ENCODE results near the gene WDR54. TPM values are rescaled to one million over a fixed set of nuclear protein-coding genes. Genes with fewer than 3 reads are reported as not detected.

Gene WDR54
- total and polyA plus RNA-seq, 10 of the 15 experiments (the other 5 are each of a cell fraction or from before 2014, with no cell fraction given) = 38.2 to 116 (median 89.1) TPM

DNA sequence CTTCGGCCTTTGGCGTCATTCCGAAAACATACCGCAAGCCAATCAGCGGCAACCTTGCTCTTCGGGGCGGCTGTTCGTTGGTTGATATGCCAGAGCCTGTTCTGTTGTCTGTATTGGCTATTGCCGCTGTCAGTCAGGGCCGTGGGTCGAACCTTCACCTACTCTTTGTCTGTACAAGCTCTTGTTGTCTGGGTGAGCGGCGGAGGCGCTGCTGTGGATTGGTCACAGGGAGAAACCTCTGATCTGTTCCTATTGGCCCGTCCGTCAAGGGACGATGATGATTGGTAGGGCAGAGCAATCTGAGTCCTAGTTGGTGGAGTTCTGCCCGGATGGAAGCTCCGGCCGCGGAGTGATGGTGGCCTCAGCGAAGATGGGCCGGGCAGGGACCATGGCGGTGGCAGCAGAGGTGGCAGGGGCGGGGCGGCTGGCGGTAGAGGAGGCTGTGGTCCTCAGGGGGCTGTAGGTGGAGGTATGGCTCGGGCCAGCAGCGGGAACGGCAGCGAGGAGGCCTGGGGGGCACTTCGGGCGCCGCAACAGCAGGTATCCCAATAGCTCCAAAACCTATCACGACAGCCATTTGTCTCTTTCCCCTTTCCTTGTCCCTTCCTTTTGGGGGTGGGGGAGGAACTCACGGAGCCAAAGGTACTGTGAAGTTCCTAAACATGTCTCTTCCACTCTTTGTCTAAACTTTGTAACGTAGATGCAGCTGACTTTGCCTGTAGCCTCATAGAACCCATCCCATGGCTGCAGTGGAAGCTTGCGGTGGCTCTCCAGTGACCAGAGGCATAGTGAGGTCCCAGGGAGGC, 36.8 kb downstream of the WDR54 start, which contains the start of gene WBP1 (continued):
- TF ChIP-seq FOS (IDR thresholded peaks at IDR 0.05; ENCODE audit: borderline replicate concordance, extremely low read depth, insufficient read length) = peak; percentile 78
- TF ChIP-seq SRF (IDR thresholded peaks at IDR 0.05; ENCODE audit: low read depth in 2 of 2, low read length in 2 of 2) = no peak
- TF ChIP-seq MXI1 (IDR thresholded peaks at IDR 0.05; ENCODE audit: low read depth, low read length) = no peak
- TF ChIP-seq, protein P1, sequence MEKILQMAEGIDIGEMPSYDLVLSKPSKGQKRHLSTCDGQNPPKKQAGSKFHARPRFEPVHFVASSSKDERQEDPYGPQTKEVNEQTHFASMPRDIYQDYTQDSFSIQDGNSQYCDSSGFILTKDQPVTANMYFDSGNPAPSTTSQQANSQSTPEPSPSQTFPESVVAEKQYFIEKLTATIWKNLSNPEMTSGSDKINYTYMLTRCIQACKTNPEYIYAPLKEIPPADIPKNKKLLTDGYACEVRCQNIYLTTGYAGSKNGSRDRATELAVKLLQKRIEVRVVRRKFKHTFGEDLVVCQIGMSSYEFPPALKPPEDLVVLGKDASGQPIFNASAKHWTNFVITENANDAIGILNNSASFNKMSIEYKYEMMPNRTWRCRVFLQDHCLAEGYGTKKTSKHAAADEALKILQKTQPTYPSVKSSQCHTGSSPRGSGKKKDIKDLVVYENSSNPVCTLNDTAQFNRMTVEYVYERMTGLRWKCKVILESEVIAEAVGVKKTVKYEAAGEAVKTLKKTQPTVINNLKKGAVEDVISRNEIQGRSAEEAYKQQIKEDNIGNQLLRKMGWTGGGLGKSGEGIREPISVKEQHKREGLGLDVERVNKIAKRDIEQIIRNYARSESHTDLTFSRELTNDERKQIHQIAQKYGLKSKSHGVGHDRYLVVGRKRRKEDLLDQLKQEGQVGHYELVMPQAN (conservative IDR thresholded peaks at IDR 0.05) = no peak
- TF ChIP-seq POU2F2 (IDR thresholded peaks at IDR 0.05; ENCODE audit: borderline replicate concordance, low read depth, low read length) = peak; percentile 59; the same call in 2 of the 3 replicates
- TF ChIP-seq SMC3 (IDR thresholded peaks at IDR 0.05; ENCODE audit: borderline replicate concordance, low read length) = no peak
- TF ChIP-seq PAX5 (IDR thresholded peaks at IDR 0.05; ENCODE audit: borderline replicate concordance, low read depth, low read length) = no peak
- peak; percentile 23; the same call in 1 of the 2 replicates for TF ChIP-seq ATF7 (IDR thresholded peaks at IDR 0.05; ENCODE audit: low read depth)
- 0 out of 2 replicates have a peak, but pooled peaks have one; percentile 8 for TF ChIP-seq MTA3 (IDR thresholded peaks at IDR 0.05; ENCODE audit: borderline replicate concordance, low read length)
- TF ChIP-seq, protein P2, sequence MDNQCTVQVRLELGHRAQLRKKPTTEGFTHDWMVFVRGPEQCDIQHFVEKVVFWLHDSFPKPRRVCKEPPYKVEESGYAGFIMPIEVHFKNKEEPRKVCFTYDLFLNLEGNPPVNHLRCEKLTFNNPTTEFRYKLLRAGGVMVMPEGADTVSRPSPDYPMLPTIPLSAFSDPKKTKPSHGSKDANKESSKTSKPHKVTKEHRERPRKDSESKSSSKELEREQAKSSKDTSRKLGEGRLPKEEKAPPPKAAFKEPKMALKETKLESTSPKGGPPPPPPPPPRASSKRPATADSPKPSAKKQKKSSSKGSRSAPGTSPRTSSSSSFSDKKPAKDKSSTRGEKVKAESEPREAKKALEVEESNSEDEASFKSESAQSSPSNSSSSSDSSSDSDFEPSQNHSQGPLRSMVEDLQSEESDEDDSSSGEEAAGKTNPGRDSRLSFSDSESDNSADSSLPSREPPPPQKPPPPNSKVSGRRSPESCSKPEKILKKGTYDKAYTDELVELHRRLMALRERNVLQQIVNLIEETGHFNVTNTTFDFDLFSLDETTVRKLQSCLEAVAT (IDR thresholded peaks at IDR 0.05) = no peak
- peak; percentile 56; the same call in 1 of the 2 replicates for TF ChIP-seq FOXM1 (IDR thresholded peaks at IDR 0.05; ENCODE audit: low read depth, low read length)
- TF ChIP-seq, protein P3, sequence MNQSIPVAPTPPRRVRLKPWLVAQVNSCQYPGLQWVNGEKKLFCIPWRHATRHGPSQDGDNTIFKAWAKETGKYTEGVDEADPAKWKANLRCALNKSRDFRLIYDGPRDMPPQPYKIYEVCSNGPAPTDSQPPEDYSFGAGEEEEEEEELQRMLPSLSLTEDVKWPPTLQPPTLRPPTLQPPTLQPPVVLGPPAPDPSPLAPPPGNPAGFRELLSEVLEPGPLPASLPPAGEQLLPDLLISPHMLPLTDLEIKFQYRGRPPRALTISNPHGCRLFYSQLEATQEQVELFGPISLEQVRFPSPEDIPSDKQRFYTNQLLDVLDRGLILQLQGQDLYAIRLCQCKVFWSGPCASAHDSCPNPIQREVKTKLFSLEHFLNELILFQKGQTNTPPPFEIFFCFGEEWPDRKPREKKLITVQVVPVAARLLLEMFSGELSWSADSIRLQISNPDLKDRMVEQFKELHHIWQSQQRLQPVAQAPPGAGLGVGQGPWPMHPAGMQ (IDR thresholded peaks at IDR 0.05; ENCODE audit: borderline replicate concordance) = no peak
- TF ChIP-seq SPI1 (IDR thresholded peaks at IDR 0.05; ENCODE audit: borderline replicate concordance, insufficient read depth, low read depth, low read length) = no peak
- no peak; a peak in 1 of 3 replicates for TF ChIP-seq EGR1 (IDR thresholded peaks at IDR 0.05; ENCODE audit: borderline replicate concordance in 1 of 2, low read depth in 2 of 2, low read length in 2 of 2)
- TF ChIP-seq NR2F1 (conservative IDR thresholded peaks at IDR 0.05) = no peak
- TF ChIP-seq ZNF622 (IDR thresholded peaks at IDR 0.05) = no peak
- TF ChIP-seq, protein P4, sequence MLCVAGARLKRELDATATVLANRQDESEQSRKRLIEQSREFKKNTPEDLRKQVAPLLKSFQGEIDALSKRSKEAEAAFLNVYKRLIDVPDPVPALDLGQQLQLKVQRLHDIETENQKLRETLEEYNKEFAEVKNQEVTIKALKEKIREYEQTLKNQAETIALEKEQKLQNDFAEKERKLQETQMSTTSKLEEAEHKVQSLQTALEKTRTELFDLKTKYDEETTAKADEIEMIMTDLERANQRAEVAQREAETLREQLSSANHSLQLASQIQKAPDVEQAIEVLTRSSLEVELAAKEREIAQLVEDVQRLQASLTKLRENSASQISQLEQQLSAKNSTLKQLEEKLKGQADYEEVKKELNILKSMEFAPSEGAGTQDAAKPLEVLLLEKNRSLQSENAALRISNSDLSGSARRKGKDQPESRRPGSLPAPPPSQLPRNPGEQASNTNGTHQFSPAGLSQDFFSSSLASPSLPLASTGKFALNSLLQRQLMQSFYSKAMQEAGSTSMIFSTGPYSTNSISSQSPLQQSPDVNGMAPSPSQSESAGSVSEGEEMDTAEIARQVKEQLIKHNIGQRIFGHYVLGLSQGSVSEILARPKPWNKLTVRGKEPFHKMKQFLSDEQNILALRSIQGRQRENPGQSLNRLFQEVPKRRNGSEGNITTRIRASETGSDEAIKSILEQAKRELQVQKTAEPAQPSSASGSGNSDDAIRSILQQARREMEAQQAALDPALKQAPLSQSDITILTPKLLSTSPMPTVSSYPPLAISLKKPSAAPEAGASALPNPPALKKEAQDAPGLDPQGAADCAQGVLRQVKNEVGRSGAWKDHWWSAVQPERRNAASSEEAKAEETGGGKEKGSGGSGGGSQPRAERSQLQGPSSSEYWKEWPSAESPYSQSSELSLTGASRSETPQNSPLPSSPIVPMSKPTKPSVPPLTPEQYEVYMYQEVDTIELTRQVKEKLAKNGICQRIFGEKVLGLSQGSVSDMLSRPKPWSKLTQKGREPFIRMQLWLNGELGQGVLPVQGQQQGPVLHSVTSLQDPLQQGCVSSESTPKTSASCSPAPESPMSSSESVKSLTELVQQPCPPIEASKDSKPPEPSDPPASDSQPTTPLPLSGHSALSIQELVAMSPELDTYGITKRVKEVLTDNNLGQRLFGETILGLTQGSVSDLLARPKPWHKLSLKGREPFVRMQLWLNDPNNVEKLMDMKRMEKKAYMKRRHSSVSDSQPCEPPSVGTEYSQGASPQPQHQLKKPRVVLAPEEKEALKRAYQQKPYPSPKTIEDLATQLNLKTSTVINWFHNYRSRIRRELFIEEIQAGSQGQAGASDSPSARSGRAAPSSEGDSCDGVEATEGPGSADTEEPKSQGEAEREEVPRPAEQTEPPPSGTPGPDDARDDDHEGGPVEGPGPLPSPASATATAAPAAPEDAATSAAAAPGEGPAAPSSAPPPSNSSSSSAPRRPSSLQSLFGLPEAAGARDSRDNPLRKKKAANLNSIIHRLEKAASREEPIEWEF (IDR thresholded peaks at IDR 0.05; ENCODE audit: insufficient replicate concordance, low read depth, low read length) = no peak
- peak; percentile 38; the same call in 1 of the 2 replicates for TF ChIP-seq GABPA (IDR thresholded peaks at IDR 0.05; ENCODE audit: low read depth)
- TF ChIP-seq FOXK2 (IDR thresholded peaks at IDR 0.05) = peak; percentile 75
- peak; percentile 90 for TF ChIP-seq YY1 (IDR thresholded peaks at IDR 0.05; ENCODE audit: low read depth, low read length)

Data from GM12878 (cell line).